Central memory CD4-positive, alpha-beta T cell (primary cell): ENCODE measurements around the gene IRAK3.

Experiments used
- DNase-seq: peaks from one replicate; pipeline ENCODE4 v3.0.0; 2022
- total RNA-seq, 3 experiments: gene quantifications; one replicate each; lab custom pipeline; 2026; lab: John Stamatoyannopoulos, UW

IRAK3 gene
- 0.33 to 1.7 (median 1.4) reads per million in 3 experiments for total RNA-seq

GRCh38 chr12:66188584-66189485 is at the start of gene IRAK3:
Gene IRAK3, plus strand, starts transcription at chr12:66189214. Its CDS starts 86 bp downstream, at chr12:66189300.
- DNase-seq = peak; percentile 7

GRCh38 chr12:66139328-66139727 is 49.7 kb upstream of the IRAK3 start:
- no peak for DNase-seq

- no peak for DNase-seq
Measured at GRCh38 chr12:66140731-66141130, 48.3 kb upstream of the IRAK3 start.

GRCh38 chr12:66141299-66141698 is 47.7 kb upstream of the IRAK3 start:
- DNase-seq = no peak

- DNase-seq = no peak
Measured at GRCh38 chr12:66142826-66143225, 46.2 kb upstream of the IRAK3 start.

GRCh38 chr12:66143868-66144267 is 45.1 kb upstream of the IRAK3 start:
- DNase-seq = no peak

- no peak for DNase-seq
Measured at GRCh38 chr12:66144791-66145754, 43.9 kb upstream of the IRAK3 start.

- DNase-seq = no peak
Measured at GRCh38 chr12:66149702-66150398, 39.2 kb upstream of the IRAK3 start.

- DNase-seq = no peak
Measured at GRCh38 chr12:66152732-66153131, 36.3 kb upstream of the IRAK3 start.

GRCh38 chr12:66154776-66155175 is 34.2 kb upstream of the IRAK3 start:
- no peak for DNase-seq

GRCh38 chr12:66156654-66157053 is 32.4 kb upstream of the IRAK3 start:
- DNase-seq = no peak

GRCh38 chr12:66159123-66159522 is 29.9 kb upstream of the IRAK3 start:
- DNase-seq = no peak

- no peak for DNase-seq
Measured at GRCh38 chr12:66160704-66161103, 28.3 kb upstream of the IRAK3 start.

- DNase-seq = no peak
Measured at GRCh38 chr12:66162701-66163100, 26.3 kb upstream of the IRAK3 start.

GRCh38 chr12:66163289-66163688 is 25.7 kb upstream of the IRAK3 start:
- DNase-seq = no peak

GRCh38 chr12:66164349-66164821 is 24.6 kb upstream of the IRAK3 start:
- no peak for DNase-seq

GRCh38 chr12:66165141-66165540 is 23.9 kb upstream of the IRAK3 start:
- no peak for DNase-seq

GRCh38 chr12:66166561-66166960 is 22.5 kb upstream of the IRAK3 start:
- no peak for DNase-seq

- no peak for DNase-seq
Measured at GRCh38 chr12:66168410-66168809, 20.6 kb upstream of the IRAK3 start.

GRCh38 chr12:66169221-66170170 is 19.5 kb upstream of the IRAK3 start, which contains the start of gene TMBIM4:
Gene TMBIM4, minus strand, starts transcription at chr12:66169996. Its CDS starts 45 bp downstream, at chr12:66169951.
- DNase-seq = peak; percentile 87

GRCh38 chr12:66170606-66171005 is 18.4 kb upstream of the IRAK3 start:
- DNase-seq = no peak
